CD4-positive, CD25-positive, alpha-beta regulatory T cell (primary cell): ENCODE results near the gene MINK1. TPM values are rescaled to one million over a fixed set of nuclear protein-coding genes. Genes with fewer than 3 reads are reported as not detected.

Experiments
- ATAC-seq, 2 donors: fragments of 150-1000 bp; cut with Tn5 transposase; one replicate each; pipeline ENCODE4 v1.10.0; 2021; ENCODE audit warnings: low read depth in 2 of 2, moderate number of reproducible peaks in 2 of 2, moderate library complexity in 1 of 2
- DNase-seq, 3 donors: peaks; one replicate each; pipeline versions ENCODE4 v3.0.0 to v3.0.0-alpha.2; 2012 to 2022; ENCODE audit warnings: mixed read lengths in 1 of 3
- H3K27ac ChIP-seq: one replicate; pipeline ENCODE4 v1.7.0; 2013; ENCODE audit warnings: mild to moderate bottlenecking, low read length; ENCODE audit not compliant: insufficient read depth, poor library complexity, severe bottlenecking
- H3K27me3 ChIP-seq: one replicate; pipeline ENCODE4 v1.7.0; 2013; ENCODE audit warnings: low read length; ENCODE audit not compliant: control insufficient read depth, insufficient read depth
- H3K36me3 ChIP-seq: one replicate; pipeline ENCODE4 v1.7.0; 2013; ENCODE audit warnings: mild to moderate bottlenecking, low read length, moderate library complexity; ENCODE audit not compliant: control insufficient read depth, insufficient read depth
- H3K4me1 ChIP-seq: 2 replicates; pipeline ENCODE4 v1.7.0; 2013; ENCODE audit warnings: mild to moderate bottlenecking, low read length; ENCODE audit not compliant: insufficient read depth, control insufficient read depth, poor library complexity, severe bottlenecking
- H3K4me3 ChIP-seq: one replicate; pipeline ENCODE4 v1.7.0; 2013; ENCODE audit warnings: low read depth, mild to moderate bottlenecking, low read length, moderate library complexity
- H3K9me3 ChIP-seq, 2 experiments: 1 replicate in 1 of 2; 2 replicates in 1 of 2; pipeline ENCODE4 v1.7.0; 2013; ENCODE audit warnings: low read length in 2 of 2, mild to moderate bottlenecking in 1 of 2, moderate library complexity in 1 of 2; ENCODE audit not compliant: control insufficient read depth in 2 of 2
- H3K27ac Mint-ChIP-seq, 3 donors: one replicate each; pipeline ENCODE4 v1.8.0; 2020 to 2022; ENCODE audit warnings: mild to moderate bottlenecking in 3 of 3, mixed read lengths in 3 of 3, moderate library complexity in 2 of 3
- H3K27me3 Mint-ChIP-seq: one replicate; pipeline ENCODE4 v1.8.0; 2022; ENCODE audit warnings: mild to moderate bottlenecking, mixed read lengths
- H3K36me3 Mint-ChIP-seq: one replicate; pipeline ENCODE4 v1.8.0; 2020; ENCODE audit warnings: mixed read lengths
- H3K4me1 Mint-ChIP-seq, 4 donors: one replicate each; pipeline ENCODE4 v1.8.0; 2020 to 2022; ENCODE audit warnings: mixed read lengths in 4 of 4, mild to moderate bottlenecking in 1 of 4
- H3K4me3 Mint-ChIP-seq, 4 donors: one replicate each; pipeline ENCODE4 v1.8.0; 2020 to 2022; ENCODE audit warnings: mild to moderate bottlenecking in 4 of 4, mixed read lengths in 4 of 4, moderate library complexity in 3 of 4
- H3K9me3 Mint-ChIP-seq, 7 donors: one replicate each; pipeline ENCODE4 v1.8.0; 2020 to 2022; ENCODE audit warnings: mixed read lengths in 7 of 7, mild to moderate bottlenecking in 3 of 7, moderate library complexity in 2 of 7
- polyA plus RNA-seq, 4 donors: library from polyadenylated mRNA; unstranded; fragments of 300-500 nt; fragmentation: Illumina TruSeq; gene quantifications; one replicate each; pipeline ENCODE4 v1.2.3, GENCODE V29; 2021
- total RNA-seq: library from RNA; stranded (reverse); gene quantifications from one replicate; pipeline ENCODE4 v1.2.3, GENCODE V29; 2022

The MINK1 gene
- total and polyA plus RNA-seq, 5 donors from 2014 or later: 9.4 to 235 (median 13.2) TPM

DNA sequence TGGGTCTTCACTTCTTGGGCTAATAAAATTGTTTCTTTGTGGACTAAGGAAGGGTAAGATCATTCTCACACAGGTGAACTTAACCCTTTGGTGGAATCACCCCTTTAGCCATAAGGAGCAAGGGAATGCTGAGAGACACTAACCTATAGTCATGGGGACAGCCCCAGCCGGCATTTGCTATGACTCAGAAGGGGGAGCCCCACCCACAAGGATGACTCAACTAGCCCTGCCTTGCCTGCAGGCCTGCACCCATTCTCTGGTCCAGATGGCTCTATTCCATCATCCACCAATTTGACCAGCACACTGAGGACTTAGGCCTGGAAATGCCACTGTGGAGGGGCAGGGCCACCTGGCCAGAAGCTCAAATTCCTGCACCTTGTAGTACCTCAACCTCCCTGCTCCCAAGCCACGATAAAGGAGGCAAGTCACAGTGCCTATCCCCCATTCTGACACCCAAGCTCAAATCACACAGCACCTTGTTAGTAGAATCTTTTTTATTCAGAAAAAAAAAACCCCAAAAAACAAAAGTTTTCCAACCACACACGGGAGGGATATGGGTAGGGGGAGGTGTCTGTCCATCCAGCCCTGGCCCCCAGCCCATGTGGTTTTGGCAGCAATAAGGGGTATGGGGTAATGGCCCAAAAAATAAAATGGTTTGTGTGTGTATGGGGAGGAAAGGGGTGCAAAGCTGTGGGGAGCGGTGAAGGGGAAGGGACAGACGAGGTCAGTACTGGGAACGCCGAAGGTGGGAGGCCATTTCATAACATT is 112.2 kb downstream of the MINK1 start:
- Histone ChIP-seq H3K27ac (peak overlapping the region; percentile 97), H3K4me1 (peaks cover 82% of the 10 kb centered on the region), H3K9me3 (no peaks in the 10 kb centered on the region), H3K27me3 (no peaks in the 10 kb centered on the region), H3K36me3 (peaks cover 39% of the 10 kb centered on the region), H3K4me3 (peak overlapping the region; percentile 96)
- peak overlapping the region; percentile 91 to 96 (median 94) for H3K27ac Mint-ChIP-seq
- H3K4me3 Mint-ChIP-seq: peak overlapping the region; percentile 90 to 99 (median 96)
- ATAC-seq: peak; percentile 44 to 50
- H3K36me3 Mint-ChIP-seq: peaks cover 35% of the 10 kb centered on the region
- H3K4me1 Mint-ChIP-seq: peaks cover 0 to 65% (median 48%) of the 10 kb centered on the region in 4 donors
- H3K9me3 Mint-ChIP-seq: peaks cover 0 to 3% (median 0%) of the 10 kb centered on the region in 7 donors
- peaks cover 4% of the 10 kb centered on the region for H3K27me3 Mint-ChIP-seq
- DNase-seq: peak; percentile 60 to 85 (median 68)

DNA sequence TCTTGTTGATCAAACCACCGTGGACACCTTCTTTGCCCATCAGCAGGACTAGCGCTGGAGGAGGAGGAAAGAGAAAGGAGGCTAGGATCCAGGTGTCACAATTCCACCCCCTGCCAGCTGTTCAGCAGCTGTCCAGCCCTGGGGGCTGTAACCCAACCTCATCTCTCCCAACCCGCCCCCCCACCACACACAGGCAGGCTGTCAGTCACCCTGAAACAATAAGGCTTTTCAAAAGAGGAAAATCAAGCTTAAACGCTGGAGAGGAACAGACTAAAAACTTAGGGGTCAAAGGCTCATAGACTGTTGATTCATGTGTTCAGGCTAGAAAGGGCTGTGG is 112.8 kb downstream of the MINK1 start:
- H3K4me1 ChIP-seq: peaks cover 81% of the 10 kb centered on the region
- Mint-ChIP-seq H3K27me3 (peaks cover 4% of the 10 kb centered on the region), H3K4me3 (peak overlapping the region; percentile 90 to 99 (median 96)), H3K9me3 (peaks cover 0 to 3% (median 0%) of the 10 kb centered on the region in 7 donors), H3K4me1 (peaks cover 0 to 69% (median 48%) of the 10 kb centered on the region in 4 donors), H3K36me3 (peaks cover 35% of the 10 kb centered on the region), H3K27ac (peak overlapping the region; percentile 82 to 94 (median 93))
- no peaks in the 10 kb centered on the region for H3K27me3 ChIP-seq
- H3K9me3 ChIP-seq: no peaks in the 10 kb centered on the region
- H3K4me3 ChIP-seq: peak overlapping the region; percentile 96
- H3K27ac ChIP-seq: peak overlapping the region; percentile 97
- no peak for ATAC-seq
- H3K36me3 ChIP-seq: peaks cover 39% of the 10 kb centered on the region
- DNase-seq: no peak

DNA sequence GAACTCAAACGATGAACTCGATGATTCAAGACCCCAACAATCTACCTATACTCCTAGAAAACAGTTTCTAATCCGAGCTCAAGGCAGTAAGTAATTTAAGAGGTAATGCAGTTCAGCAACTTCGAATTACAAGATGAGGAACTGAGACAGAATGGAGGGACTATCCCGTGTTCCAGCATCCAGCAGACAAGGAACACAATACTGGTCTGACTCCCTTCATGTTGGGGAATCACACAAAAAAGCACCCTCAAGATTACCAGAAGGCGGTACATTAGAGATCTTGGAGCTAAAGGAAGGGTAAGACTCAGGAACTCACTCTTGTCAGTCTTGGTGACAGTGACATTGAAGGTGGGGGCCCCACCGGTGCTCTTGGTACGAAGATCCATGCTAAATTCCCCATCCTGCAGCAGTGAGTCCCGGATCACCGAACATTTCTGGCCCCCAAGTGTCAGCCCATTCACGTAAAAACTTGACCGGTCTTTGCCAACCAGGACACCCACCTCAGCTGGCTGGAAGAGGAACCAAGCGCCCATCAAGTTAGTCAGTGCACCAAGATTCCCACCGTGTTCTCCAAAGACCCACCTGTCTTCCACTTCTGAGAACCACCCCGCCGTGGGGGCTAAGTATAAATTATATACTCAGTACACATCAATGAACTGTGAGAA is 113.3 kb downstream of the MINK1 start:
- Histone ChIP-seq H3K36me3 (peaks cover 39% of the 10 kb centered on the region), H3K4me1 (peaks cover 76% of the 10 kb centered on the region)
- H3K27ac Mint-ChIP-seq: peak overlapping the region; percentile 82 to 94 (median 93)

GRCh38 chr17:4947010-4947410 is 113.9 kb downstream of the MINK1 start:
- Histone ChIP-seq H3K36me3 (peaks cover 39% of the 10 kb centered on the region), H3K4me1 (peaks cover 70% of the 10 kb centered on the region), H3K27ac (peak overlapping the region; percentile 97), H3K4me3 (peak overlapping the region; percentile 96), H3K9me3 (no peaks in the 10 kb centered on the region), H3K27me3 (no peaks in the 10 kb centered on the region)
- Mint-ChIP-seq H3K27me3 (peaks cover 4% of the 10 kb centered on the region), H3K4me3 (peak overlapping the region; percentile 90 to 99 (median 96)), H3K4me1 (peaks cover 0 to 64% (median 39%) of the 10 kb centered on the region in 4 donors), H3K36me3 (peaks cover 24% of the 10 kb centered on the region), H3K27ac (peak overlapping the region; percentile 82 to 94 (median 84)), H3K9me3 (peaks cover 0 to 3% (median 0%) of the 10 kb centered on the region in 7 donors)
- no peak for DNase-seq
- no peak for ATAC-seq

More for the DNA sequence above, 113.3 kb downstream of the MINK1 start:
- no peaks in the 10 kb centered on the region for H3K9me3 ChIP-seq
- H3K9me3 Mint-ChIP-seq: peaks cover 0 to 3% (median 0%) of the 10 kb centered on the region in 7 donors
- peaks cover 30% of the 10 kb centered on the region for H3K36me3 Mint-ChIP-seq
- H3K27me3 ChIP-seq: no peaks in the 10 kb centered on the region
- peak overlapping the region; percentile 96 for H3K4me3 ChIP-seq
- DNase-seq: peak in 1 of 3 donors; percentile 27
- peaks cover 0 to 66% (median 44%) of the 10 kb centered on the region in 4 donors for H3K4me1 Mint-ChIP-seq
- H3K27ac ChIP-seq: peak overlapping the region; percentile 97
- no peak for ATAC-seq
- H3K27me3 Mint-ChIP-seq: peaks cover 4% of the 10 kb centered on the region
- H3K4me3 Mint-ChIP-seq: peak overlapping the region; percentile 90 to 99 (median 96)

Other genes starting within 250 kb of the MINK1 start
- gene SMTNL2, start 248.8 kb upstream of the MINK1 start, total RNA-seq: not detected
- gene SMTNL2, start 248.8 kb upstream of the MINK1 start, polyA plus RNA-seq: not detected
- not detected for gene ALOX15, start 191.7 kb upstream of the MINK1 start, total RNA-seq
- not detected for gene ALOX15, start 191.7 kb upstream of the MINK1 start, polyA plus RNA-seq
- 51.9 TPM for gene PELP1, start 129.2 kb upstream of the MINK1 start, total RNA-seq
- 1 to 10 TPM; 6.2 to 8.6 (median 7.8) TPM for gene PELP1, start 129.2 kb upstream of the MINK1 start, polyA plus RNA-seq
- 197 TPM for gene ARRB2, start 122.7 kb upstream of the MINK1 start, total RNA-seq
- 10 to 100 TPM; 22.4 to 37.5 (median 28.9) TPM for gene ARRB2, start 122.7 kb upstream of the MINK1 start, polyA plus RNA-seq
- gene MED11, start 101.9 kb upstream of the MINK1 start, total RNA-seq: 9.3 TPM
- 10 to 100 TPM; 40.0 to 46.8 (median 43.9) TPM for gene MED11, start 101.9 kb upstream of the MINK1 start, polyA plus RNA-seq
- 1.0 TPM for gene ZMYND15, start 93.5 kb upstream of the MINK1 start, total RNA-seq
- gene ZMYND15, start 93.5 kb upstream of the MINK1 start, polyA plus RNA-seq: not detected
- gene CXCL16, start 93.4 kb upstream of the MINK1 start, total RNA-seq: 7.3 TPM
- gene CXCL16, start 93.4 kb upstream of the MINK1 start, polyA plus RNA-seq: under 1 TPM in 3 of 4 donors, not detected in 1; 0.41 to 0.79 (median 0.45) TPM
- gene TM4SF5, start 61.5 kb upstream of the MINK1 start, total RNA-seq: not detected
- not detected for gene TM4SF5, start 61.5 kb upstream of the MINK1 start, polyA plus RNA-seq
- gene VMO1, start 47.0 kb upstream of the MINK1 start, total RNA-seq: not detected
- under 1 TPM in 1 of 4 donors, not detected in 3; 0.71 TPM for gene VMO1, start 47.0 kb upstream of the MINK1 start, polyA plus RNA-seq
- 0.39 TPM for gene GLTPD2, start 44.4 kb upstream of the MINK1 start, total RNA-seq
- under 1 TPM in 1 of 4 donors, not detected in 3; 0.43 TPM for gene GLTPD2, start 44.4 kb upstream of the MINK1 start, polyA plus RNA-seq
- gene PSMB6, start 37.2 kb upstream of the MINK1 start, total RNA-seq: 64.7 TPM
- gene PSMB6, start 37.2 kb upstream of the MINK1 start, polyA plus RNA-seq: 100 to 1,000 TPM; 281 to 354 (median 319) TPM
- gene PLD2, start 26.2 kb upstream of the MINK1 start, total RNA-seq: 36.4 TPM
- gene PLD2, start 26.2 kb upstream of the MINK1 start, polyA plus RNA-seq: 1 to 10 TPM; 1.6 to 4.7 (median 1.9) TPM
- gene C17orf107, start 66.2 kb downstream of the MINK1 start, total RNA-seq: 45.6 TPM
- 1 to 10 TPM; 1.1 to 1.5 (median 1.3) TPM for gene C17orf107, start 66.2 kb downstream of the MINK1 start, polyA plus RNA-seq
- 3.8 TPM for gene CHRNE, start 69.8 kb downstream of the MINK1 start, total RNA-seq
- under 1 TPM in 2 of 4 donors, not detected in 2; 0.15 to 0.25 TPM for gene CHRNE, start 69.8 kb downstream of the MINK1 start, polyA plus RNA-seq
- gene GP1BA, start 98.9 kb downstream of the MINK1 start, total RNA-seq: 1.9 TPM
- gene GP1BA, start 98.9 kb downstream of the MINK1 start, polyA plus RNA-seq: under 1 TPM in 2 of 4 donors, not detected in 2; 0.07 to 0.22 TPM
- gene SLC25A11, start 106.7 kb downstream of the MINK1 start, total RNA-seq: 22.6 TPM
- gene SLC25A11, start 106.7 kb downstream of the MINK1 start, polyA plus RNA-seq: 10 to 100 TPM; 69.3 to 78.4 (median 74.4) TPM
- 105 TPM for gene RNF167, start 106.9 kb downstream of the MINK1 start, total RNA-seq
- gene RNF167, start 106.9 kb downstream of the MINK1 start, polyA plus RNA-seq: 10 to 100 TPM; 31.5 to 58.2 (median 45.9) TPM
- 865 TPM for gene PFN1, start 115.2 kb downstream of the MINK1 start, total RNA-seq
- gene PFN1, start 115.2 kb downstream of the MINK1 start, polyA plus RNA-seq: 1,000 to 10,000 TPM; 2,018 to 2,804 (median 2,386) TPM
- 11.7 TPM for gene ENO3, start 117.8 kb downstream of the MINK1 start, total RNA-seq
- gene ENO3, start 117.8 kb downstream of the MINK1 start, polyA plus RNA-seq: 1 to 10 TPM in 1 of 4 donors, under 1 TPM in 3; 0.29 to 1.6 (median 0.41) TPM
- 52.5 TPM for gene SPAG7, start 134.5 kb downstream of the MINK1 start, total RNA-seq
- 100 to 1,000 TPM in 3 of 4 donors, 10 to 100 TPM in 1; 97.9 to 130 (median 106) TPM for gene SPAG7, start 134.5 kb downstream of the MINK1 start, polyA plus RNA-seq
- 69.8 TPM for gene CAMTA2, start 154.3 kb downstream of the MINK1 start, total RNA-seq
- 1 to 10 TPM; 4.7 to 7.9 (median 6.0) TPM for gene CAMTA2, start 154.3 kb downstream of the MINK1 start, polyA plus RNA-seq
- not detected for gene INCA1, start 164.2 kb downstream of the MINK1 start, total RNA-seq
- under 1 TPM in 1 of 4 donors, not detected in 3; 0.99 TPM for gene INCA1, start 164.2 kb downstream of the MINK1 start, polyA plus RNA-seq
- gene KIF1C, start 164.6 kb downstream of the MINK1 start, total RNA-seq: 22.9 TPM
- gene KIF1C, start 164.6 kb downstream of the MINK1 start, polyA plus RNA-seq: 1 to 10 TPM; 2.6 to 4.6 (median 3.8) TPM
- 0.22 TPM for gene SLC52A1, start 202.1 kb downstream of the MINK1 start, total RNA-seq
- gene SLC52A1, start 202.1 kb downstream of the MINK1 start, polyA plus RNA-seq: under 1 TPM in 2 of 4 donors, not detected in 2; 0.27 to 0.41 TPM
- gene ZFP3, start 245.1 kb downstream of the MINK1 start, total RNA-seq: 2.5 TPM
- gene ZFP3, start 245.1 kb downstream of the MINK1 start, polyA plus RNA-seq: 1 to 10 TPM in 2 of 4 donors, under 1 TPM in 2; 0.32 to 2.0 (median 1.3) TPM